ENCODE results near the gene ANKFY1.

ANKFY1 gene

DNA sequence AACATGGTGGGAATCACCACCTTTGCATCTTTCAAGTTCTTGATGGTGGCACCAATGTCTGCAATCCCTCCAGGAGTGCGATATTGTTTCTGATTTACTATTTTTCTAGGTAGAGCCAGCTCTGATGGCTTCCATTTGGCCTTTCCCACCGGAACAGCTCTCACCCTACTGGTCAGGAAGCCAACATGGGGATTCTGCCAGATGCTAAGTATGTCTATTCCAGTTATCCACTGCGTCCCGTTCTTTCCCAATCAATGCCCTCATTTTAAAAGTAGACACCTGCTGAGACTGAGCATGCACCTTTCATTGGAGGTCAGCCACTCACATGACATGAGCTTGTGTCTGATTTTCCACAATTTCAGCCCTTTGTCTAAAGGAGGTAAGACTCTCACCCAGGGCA is 144.5 kb downstream of the ANKFY1 start:
- DNase-seq (ENCODE audit: extremely low read depth, insufficient read length): no peak
- TF ChIP-seq, protein P1, sequence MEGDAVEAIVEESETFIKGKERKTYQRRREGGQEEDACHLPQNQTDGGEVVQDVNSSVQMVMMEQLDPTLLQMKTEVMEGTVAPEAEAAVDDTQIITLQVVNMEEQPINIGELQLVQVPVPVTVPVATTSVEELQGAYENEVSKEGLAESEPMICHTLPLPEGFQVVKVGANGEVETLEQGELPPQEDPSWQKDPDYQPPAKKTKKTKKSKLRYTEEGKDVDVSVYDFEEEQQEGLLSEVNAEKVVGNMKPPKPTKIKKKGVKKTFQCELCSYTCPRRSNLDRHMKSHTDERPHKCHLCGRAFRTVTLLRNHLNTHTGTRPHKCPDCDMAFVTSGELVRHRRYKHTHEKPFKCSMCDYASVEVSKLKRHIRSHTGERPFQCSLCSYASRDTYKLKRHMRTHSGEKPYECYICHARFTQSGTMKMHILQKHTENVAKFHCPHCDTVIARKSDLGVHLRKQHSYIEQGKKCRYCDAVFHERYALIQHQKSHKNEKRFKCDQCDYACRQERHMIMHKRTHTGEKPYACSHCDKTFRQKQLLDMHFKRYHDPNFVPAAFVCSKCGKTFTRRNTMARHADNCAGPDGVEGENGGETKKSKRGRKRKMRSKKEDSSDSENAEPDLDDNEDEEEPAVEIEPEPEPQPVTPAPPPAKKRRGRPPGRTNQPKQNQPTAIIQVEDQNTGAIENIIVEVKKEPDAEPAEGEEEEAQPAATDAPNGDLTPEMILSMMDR (IDR thresholded peaks at IDR 0.05; ENCODE audit: insufficient read depth, low read length, poor library complexity, severe bottlenecking): no peak

DNA sequence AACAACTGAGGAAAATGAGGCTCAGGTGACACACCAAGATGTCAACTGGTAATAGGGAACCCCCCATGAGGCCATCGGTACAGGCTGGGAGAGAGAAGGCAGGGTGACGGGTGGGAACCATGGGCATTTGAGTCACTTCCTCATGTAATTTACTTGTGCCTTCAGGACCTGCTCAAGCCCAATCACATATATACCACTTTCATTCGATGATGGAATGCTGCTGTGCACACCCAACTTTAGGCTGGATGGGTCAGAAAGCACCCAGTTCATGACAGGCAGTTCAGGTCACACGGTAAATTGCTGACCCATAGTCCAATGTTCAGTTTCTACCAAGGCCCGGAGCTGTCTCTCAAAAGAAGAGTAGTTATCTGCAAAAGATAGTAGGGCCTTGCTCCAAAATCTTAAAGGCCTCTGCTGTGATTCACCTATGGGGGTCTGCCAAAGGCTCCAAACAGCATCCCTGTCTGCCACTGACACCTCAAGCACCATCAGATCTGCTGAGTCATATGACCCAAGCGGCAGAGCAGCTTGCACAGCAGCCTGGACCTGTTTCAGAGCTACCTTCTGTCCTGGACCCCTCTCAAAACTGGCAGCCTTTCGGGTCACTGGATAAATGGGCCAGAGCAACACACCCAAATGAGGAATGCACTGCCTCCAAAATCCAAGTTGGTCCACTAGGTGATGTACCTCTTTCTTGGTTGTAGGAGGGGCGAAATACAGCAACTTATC is 145.6 kb downstream of the ANKFY1 start:
- H3K27me3 ChIP-seq (replicated peaks; ENCODE audit: control insufficient read depth, insufficient read depth, low read length): no peaks in the 10 kb centered on the region
- TF ChIP-seq, protein P1 (IDR thresholded peaks at IDR 0.05; ENCODE audit: insufficient read depth, low read length, poor library complexity, severe bottlenecking): no peak
- peaks cover 9% of the 10 kb centered on the region for H3K36me3 ChIP-seq (ENCODE audit: control insufficient read depth, insufficient read depth, low read length)
- no peak overlapping the region for H3K4me3 ChIP-seq (replicated peaks; ENCODE audit: low read depth, low read length)
- no peak for DNase-seq (ENCODE audit: extremely low read depth, insufficient read length)

More for the DNA sequence above, 144.5 kb downstream of the ANKFY1 start:
- no peaks in the 10 kb centered on the region for H3K27me3 ChIP-seq (replicated peaks; ENCODE audit: control insufficient read depth, insufficient read depth, low read length)
- peaks cover 9% of the 10 kb centered on the region for H3K36me3 ChIP-seq (ENCODE audit: control insufficient read depth, insufficient read depth, low read length)
- no peak overlapping the region for H3K4me3 ChIP-seq (replicated peaks; ENCODE audit: low read depth, low read length)

DNA sequence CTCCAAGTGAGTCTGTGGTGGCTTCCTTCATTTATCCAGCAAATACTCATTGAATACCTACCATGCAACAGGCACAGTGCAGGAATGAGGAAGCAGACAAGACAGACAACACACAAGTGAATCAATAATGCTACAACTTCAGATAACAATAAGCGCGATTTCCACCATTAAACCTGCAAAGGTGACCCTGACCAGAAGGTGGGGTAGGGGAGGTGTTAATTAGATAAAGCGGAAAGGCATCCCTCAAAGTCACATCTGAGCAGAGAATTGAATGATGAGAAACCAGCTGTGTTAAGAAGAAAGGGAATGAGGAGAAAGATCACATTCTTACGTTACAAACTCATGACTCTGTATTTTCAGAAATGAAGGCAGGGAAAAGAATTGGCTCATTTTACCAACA is 147.3 kb downstream of the ANKFY1 start:
- TF ChIP-seq, protein P1 (IDR thresholded peaks at IDR 0.05; ENCODE audit: insufficient read depth, low read length, poor library complexity, severe bottlenecking): no peak
- Histone ChIP-seq H3K4me3 (replicated peaks; ENCODE audit: low read depth, low read length) (no peak overlapping the region), H3K36me3 (ENCODE audit: control insufficient read depth, insufficient read depth, low read length) (peaks cover 10% of the 10 kb centered on the region), H3K27me3 (replicated peaks; ENCODE audit: control insufficient read depth, insufficient read depth, low read length) (no peaks in the 10 kb centered on the region)
- DNase-seq (ENCODE audit: extremely low read depth, insufficient read length): no peak

All from GM06990 (cell line).